GM12878 (cell line): ENCODE data around the gene ZNF322. TPM values are rescaled to one million over a fixed set of nuclear protein-coding genes. Genes with fewer than 3 reads are reported as not detected.

Experiments
- ATAC-seq: fragments of 200-7000 bp; cut with Tn5 transposase; 3 replicates; pipeline ENCODE4 v1.9.1; 2020; ENCODE audit warnings: mild to moderate bottlenecking, moderate library complexity
- BruUV-seq: library from RNA; stranded (reverse); fragments of 400-500 nt; replicated peaks from 2 replicates; lab custom pipeline; 2021; lab: Mats Ljungman, UMichigan
- CTCF ChIA-PET: fragments of 300-600 bp; sonication (Branson Sonifier 250); formaldehyde crosslinking; extraction: SDS; loops from one replicate; lab custom pipeline; 2021; ENCODE audit warnings: inconsistent platforms; lab: Yijun Ruan, JAX
- POLR2A ChIA-PET: fragments of 350-600 bp; formaldehyde crosslinking; extraction: SDS; loops from one replicate; lab custom pipeline; 2021; ENCODE audit warnings: inconsistent platforms; lab: Charles Lee
- RAD21 ChIA-PET: fragments of 300-600 bp; sonication (Branson Sonifier 250); formaldehyde crosslinking; loops from one replicate; lab custom pipeline; 2023; ENCODE audit warnings: antibody characterized with exemption; ENCODE audit not compliant: unreplicated experiment; lab: Charles Lee
- SMC1A ChIA-PET: fragments of 300-600 bp; sonication (Branson Sonifier 250); formaldehyde crosslinking; loops from one replicate; lab custom pipeline; 2023; ENCODE audit not compliant: unreplicated experiment, uncharacterized antibody; lab: Charles Lee
- DNase-seq: peaks from one replicate; pipeline ENCODE4 v3.0.0-alpha.2; 2011; ENCODE audit warnings: low read depth, low spot score
- FAIRE-seq: peaks from 3 replicates; lab custom pipeline; 2011; peaks lifted over from hg19 to GRCh38; lab: Jason Lieb, UNC
- H2AFZ ChIP-seq: 2 replicates; pipeline ENCODE4 v1.6.0; 2011; ENCODE audit warnings: low read depth, low read length, control low read depth; ENCODE audit not compliant: control insufficient read depth
- H3K27ac ChIP-seq: 2 replicates; pipeline ENCODE4 v1.5.1; 2011; ENCODE audit warnings: control low read depth; ENCODE audit not compliant: control insufficient read depth, insufficient read depth
- H3K27me3 ChIP-seq, 2 experiments: replicated peaks in 1 of 2; 2 replicates each; pipeline versions ENCODE4 v1.6.0 to v1.6.1; 2011; ENCODE audit warnings: low read length in 1 of 2; ENCODE audit not compliant: control insufficient read depth in 2 of 2, insufficient read depth in 2 of 2
- H3K36me3 ChIP-seq, 2 experiments: 2 replicates each; pipeline ENCODE4 v1.5.1; 2011; ENCODE audit warnings: low read length in 1 of 2; ENCODE audit not compliant: control insufficient read depth in 2 of 2, insufficient read depth in 2 of 2
- H3K4me1 ChIP-seq: 2 replicates; pipeline ENCODE4 v1.6.1; 2011; ENCODE audit warnings: mild to moderate bottlenecking, low read length, moderate library complexity, mixed read lengths; ENCODE audit not compliant: control insufficient read depth, insufficient read depth
- H3K4me2 ChIP-seq: 2 replicates; pipeline ENCODE4 v1.6.0; 2011; ENCODE audit warnings: control low read depth; ENCODE audit not compliant: control insufficient read depth, insufficient read depth
- H3K4me3 ChIP-seq: fragments of 200-600 bp; sonication (generic); 2 replicates; pipeline ENCODE4 v1.5.1; 2016
- H3K79me2 ChIP-seq: 2 replicates; pipeline ENCODE4 v1.6.0; 2011; ENCODE audit warnings: low read length; ENCODE audit not compliant: control insufficient read depth, insufficient read depth
- H3K9ac ChIP-seq: 2 replicates; pipeline ENCODE4 v1.8.0; 2011; ENCODE audit warnings: low read length, control low read depth, mixed read lengths; ENCODE audit not compliant: control insufficient read depth, insufficient read depth
- H3K9me3 ChIP-seq: replicated peaks from 3 replicates; pipeline ENCODE4 v1.5.1; 2011; ENCODE audit warnings: mild to moderate bottlenecking, low read length; ENCODE audit not compliant: control insufficient read depth, insufficient read depth
- H4K20me1 ChIP-seq: 2 replicates; pipeline ENCODE4 v1.6.0; 2011; ENCODE audit not compliant: control insufficient read depth, insufficient read depth
- ATF2 ChIP-seq: IDR thresholded peaks from 2 replicates; pipeline ENCODE4 v1.6.1; 2012; ENCODE audit warnings: low read length, inconsistent platforms
- BCL3 ChIP-seq: IDR thresholded peaks from 2 replicates; pipeline ENCODE4 v1.6.1; 2011; ENCODE audit warnings: borderline replicate concordance, low read depth, mild to moderate bottlenecking, moderate library complexity, low read length; ENCODE audit not compliant: insufficient read depth, poor library complexity, severe bottlenecking
- CBFB ChIP-seq: IDR thresholded peaks from 2 replicates; pipeline ENCODE4 v1.6.1; 2016; ENCODE audit warnings: antibody characterized with exemption, low read depth
- CREB1 ChIP-seq: IDR thresholded peaks from 2 replicates; pipeline ENCODE4 v1.6.1; 2012; ENCODE audit warnings: low read depth, mild to moderate bottlenecking, inconsistent platforms
- CTCF ChIP-seq, 3 experiments: IDR thresholded peaks in 2 of 3; conservative IDR thresholded peaks in 1 of 3; 2 replicates each; pipeline ENCODE4 v1.5.1; 2011; ENCODE audit warnings: low read depth in 3 of 3, low read length in 3 of 3, mild to moderate bottlenecking in 3 of 3, control low read depth in 2 of 3, moderate library complexity in 2 of 3, inconsistent platforms in 1 of 3, mixed read lengths in 1 of 3; ENCODE audit not compliant: control insufficient read depth in 2 of 3, insufficient read depth in 1 of 3; ENCODE audit errors: extremely low read depth in 1 of 3
- E2F4 ChIP-seq: IDR thresholded peaks from 2 replicates; pipeline ENCODE4 v1.6.1; 2012; ENCODE audit warnings: low read depth, low read length, improper control_type of control experiment
- KDM1A ChIP-seq: fragments of 200-600 bp; sonication (generic); IDR thresholded peaks from 2 replicates; pipeline ENCODE4 v1.6.1; 2016; ENCODE audit warnings: borderline replicate concordance
- RAD21 ChIP-seq: IDR thresholded peaks from 2 replicates; pipeline ENCODE4 v1.6.1; 2011; ENCODE audit warnings: mild to moderate bottlenecking, low read depth, low read length, moderate library complexity; ENCODE audit not compliant: insufficient read depth
- WGBS: methylation state at CpG from one replicate; pipeline ENCODE4 v1.1.6; 2016; ENCODE audit warnings: low lambda C conversion rate; ENCODE audit not compliant: insufficient replicate concordance, insufficient coverage; ENCODE audit errors: missing lambda C conversion rate; 5-methylcytosine and 5-hydroxymethylcytosine counted together
- in situ Hi-C: fragments of 300-500 bp; cut with MboI; formaldehyde crosslinking; loops from 9 replicates; pipeline ENCODE4 v1.14.3; 2018; ENCODE audit warnings: mixed read lengths
- intact Hi-C: fragments of 100-400 bp; cut with micrococcal nuclease; formaldehyde crosslinking; loops from one replicate; pipeline ENCODE4 v1.14.2; 2022; ENCODE audit not compliant: unreplicated experiment
- polyA plus RNA-seq, 11 experiments: library from polyadenylated mRNA; depleted of rRNA in 4 of 11; unstranded in 6 of 11; stranded (reverse) in 5 of 11; fragments of >200 nt; fragmentation: Nextera tagmentation in 4 of 11; fragmentation: Illumina TruSeq in 1 of 11; extraction: Ambion mirVana in 4 of 11; extraction: Trizol in 1 of 11; gene quantifications; 1 replicate in 1 of 11; 2 replicates in 10 of 11; pipeline versions ENCODE4 v1.2.1 to v1.2.3, GENCODE V29; 2011 to 2016; ENCODE audit warnings: inconsistent platforms in 2 of 11, missing spikeins in 2 of 11, low read depth in 1 of 11
- total RNA-seq, 4 experiments: library from RNA; depleted of rRNA in 3 of 4; stranded (reverse); fragments of >200 nt in 3 of 4; fragmentation: Illumina TruSeq in 1 of 4; extraction: Trizol in 1 of 4; gene quantifications; 2 replicates each; pipeline versions ENCODE4 v1.2.1 to v1.2.3, GENCODE V29; 2013 to 2021

Gene ZNF322
- total and polyA plus RNA-seq, 10 of the 15 experiments (the other 5 are each of a cell fraction or from before 2014, with no cell fraction given): 2.7 to 19.1 (median 11.9) TPM

- 29% methylated on average over 4 of the region's 4 CpGs for WGBS
- Histone ChIP-seq H3K9me3 (no peaks in the 10 kb centered on the region), H3K9ac (no peak overlapping the region), H3K4me2 (no peak overlapping the region)
- no TSS peak for BruUV-seq
- CTCF ChIA-PET: interaction anchor here (1.2 to 8.7 kb wide), 5 partner anchors 15 to 502 kb away, joined by 3 to 267 read pairs (median 7); no protein-coding TSS in a partner anchor
- TF ChIP-seq RAD21: 0 out of 2 replicates have a peak, but pooled peaks have one; percentile 10
- TF ChIP-seq BCL3: no peak
- TF ChIP-seq ATF2: no peak
- TF ChIP-seq CBFB: no peak
- TF ChIP-seq E2F4: no peak
- peak in 2 of 3 experiments; percentile 2 to 29; a peak in 2 of 6 replicates for TF ChIP-seq CTCF (IDR thresholded peaks at IDR 0.05 in 2 of 3, conservative IDR thresholded peaks at IDR 0.05 in 1 of 3; ENCODE audit: control insufficient read depth in 2 of 3, extremely low read depth in 1 of 3, insufficient read depth in 1 of 3, low read depth in 3 of 3, low read length in 3 of 3)
- TF ChIP-seq KDM1A: no peak
- TF ChIP-seq CREB1: no peak
- TF ChIP-seq, all 136 proteins: peak for 2
- H3K79me2 ChIP-seq: peaks cover 10% of the 10 kb centered on the region
- FAIRE-seq (peak; percentile 27), ATAC-seq (no peak), DNase-seq (no peak)
- H3K36me3 ChIP-seq: no peaks in the 10 kb centered on the region
- SMC1A ChIA-PET: interaction anchor here (1.1 to 8.3 kb wide), 4 partner anchors 16 to 68 kb away, joined by 3 to 170 read pairs (median 17); no protein-coding TSS in a partner anchor
- H2AFZ ChIP-seq: no peak overlapping the region
- RAD21 ChIA-PET: interaction anchor here (1.6 to 3.4 kb wide), 5 partner anchors 16 to 417 kb away, joined by 4 to 16 read pairs (median 5); no protein-coding TSS in a partner anchor
- no peak overlapping the region for H3K27ac ChIP-seq
- POLR2A ChIA-PET: interaction anchor here (2.5 kb wide), 1 partner anchor 15 kb away, joined by 8 read pairs; no protein-coding TSS in a partner anchor
- no peaks in the 10 kb centered on the region for H4K20me1 ChIP-seq
- no peaks in the 10 kb centered on the region for H3K27me3 ChIP-seq
- in situ Hi-C loops (no loop called here), intact Hi-C loops (loop anchor here (10.0 kb wide), 1 partner anchor 418 kb away; no protein-coding TSS in a partner anchor)
- H3K4me1 ChIP-seq: peaks cover 2% of the 10 kb centered on the region
- no peak overlapping the region for H3K4me3 ChIP-seq
These were observed 66.9 kb downstream of the ZNF322 start for GRCh38 chr6:26592649-26593048.
